ENCODE data around the gene NSMF.

The NSMF gene

DNA sequence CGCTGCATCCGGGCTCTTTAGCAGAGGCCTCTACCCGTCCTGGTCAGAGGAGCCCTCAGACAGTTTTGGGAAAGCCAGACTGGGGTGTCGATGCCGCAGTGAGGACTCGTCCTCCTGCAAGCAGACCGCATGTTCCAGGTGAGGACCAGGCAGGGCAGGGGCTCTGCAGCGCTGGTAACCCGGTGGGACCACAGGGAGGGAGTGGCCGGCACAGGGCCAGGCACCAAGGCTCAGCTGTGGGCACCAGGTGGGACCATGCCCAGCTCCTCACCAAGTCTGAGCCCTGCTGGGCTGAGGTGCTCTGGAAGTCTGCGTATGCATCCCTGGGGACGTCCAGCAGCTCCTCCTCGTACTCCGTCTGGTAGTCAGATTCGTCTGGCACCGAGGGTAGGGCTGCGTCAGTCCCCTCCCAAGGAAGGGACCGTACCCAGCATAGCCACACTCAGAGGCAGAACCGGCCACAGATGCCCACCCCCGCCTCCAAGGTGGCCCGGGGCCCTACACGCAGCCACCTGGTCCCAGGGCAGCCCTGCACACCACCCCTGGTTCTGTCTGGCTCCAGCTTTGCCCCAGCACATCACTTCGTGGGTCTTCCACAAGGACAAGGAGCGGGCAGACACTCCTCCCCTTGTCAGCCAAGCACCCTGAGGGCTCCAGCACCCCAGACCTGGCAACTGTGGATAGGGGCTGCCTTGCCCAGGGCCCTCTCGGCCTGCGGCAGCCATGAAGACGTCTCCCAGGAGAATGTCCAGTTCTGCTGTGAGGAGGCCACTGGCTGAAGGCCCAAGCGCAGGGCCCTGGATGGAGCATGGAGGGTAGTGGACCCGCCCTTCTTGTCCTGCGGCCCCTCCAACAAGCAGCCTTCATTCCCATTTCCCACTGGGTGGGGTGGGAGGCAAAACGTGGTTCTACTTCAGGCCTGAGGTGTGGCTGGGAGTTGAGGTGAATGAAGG is 1.5 kb upstream of the NSMF start:
- TF ChIP-seq GATA3 (IDR thresholded peaks at IDR 0.05; ENCODE audit: low read depth, low read length) = no peak
- no peak for TF ChIP-seq GATA2 (IDR thresholded peaks at IDR 0.05; ENCODE audit: low read depth, low read length)

DNA sequence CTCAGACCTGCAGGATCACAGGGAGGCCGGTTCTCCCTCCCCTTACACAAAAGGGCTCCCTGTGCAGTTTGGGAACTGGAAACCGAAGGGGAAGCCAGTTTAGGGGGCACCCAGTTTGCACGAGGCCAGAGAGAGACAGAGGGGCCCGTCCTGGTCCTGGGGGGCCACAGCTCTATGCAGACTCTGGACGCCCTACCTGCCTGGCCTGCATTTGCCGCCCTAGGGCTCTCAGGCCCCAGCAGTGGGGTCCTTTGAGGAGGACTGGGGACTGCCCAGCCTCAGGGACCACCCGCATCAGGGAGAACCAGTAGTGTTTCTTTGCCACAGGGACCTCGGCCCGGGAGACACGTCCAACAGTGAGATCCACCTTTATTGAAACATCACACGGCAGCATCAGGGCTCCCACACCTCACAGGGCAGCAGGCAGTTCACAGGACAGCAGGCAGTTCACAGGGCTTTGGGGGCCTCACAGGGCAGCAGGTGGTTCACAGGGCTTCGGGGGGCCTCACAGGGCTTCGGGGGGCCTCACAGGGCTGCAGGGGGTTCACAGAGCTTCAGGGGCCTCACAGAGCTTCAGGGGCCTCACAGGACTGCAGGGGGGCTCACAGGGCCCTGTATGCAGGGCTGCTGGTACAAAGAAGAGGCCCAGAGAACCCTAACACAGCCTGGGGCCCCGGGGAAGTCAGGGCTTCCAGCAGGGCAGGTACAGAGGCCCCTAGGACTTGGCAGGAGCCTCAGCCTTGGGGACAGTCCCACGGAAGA is 648 bp upstream of the NSMF start:
- TF ChIP-seq GATA2 (IDR thresholded peaks at IDR 0.05; ENCODE audit: low read depth, low read length) = no peak

DNA sequence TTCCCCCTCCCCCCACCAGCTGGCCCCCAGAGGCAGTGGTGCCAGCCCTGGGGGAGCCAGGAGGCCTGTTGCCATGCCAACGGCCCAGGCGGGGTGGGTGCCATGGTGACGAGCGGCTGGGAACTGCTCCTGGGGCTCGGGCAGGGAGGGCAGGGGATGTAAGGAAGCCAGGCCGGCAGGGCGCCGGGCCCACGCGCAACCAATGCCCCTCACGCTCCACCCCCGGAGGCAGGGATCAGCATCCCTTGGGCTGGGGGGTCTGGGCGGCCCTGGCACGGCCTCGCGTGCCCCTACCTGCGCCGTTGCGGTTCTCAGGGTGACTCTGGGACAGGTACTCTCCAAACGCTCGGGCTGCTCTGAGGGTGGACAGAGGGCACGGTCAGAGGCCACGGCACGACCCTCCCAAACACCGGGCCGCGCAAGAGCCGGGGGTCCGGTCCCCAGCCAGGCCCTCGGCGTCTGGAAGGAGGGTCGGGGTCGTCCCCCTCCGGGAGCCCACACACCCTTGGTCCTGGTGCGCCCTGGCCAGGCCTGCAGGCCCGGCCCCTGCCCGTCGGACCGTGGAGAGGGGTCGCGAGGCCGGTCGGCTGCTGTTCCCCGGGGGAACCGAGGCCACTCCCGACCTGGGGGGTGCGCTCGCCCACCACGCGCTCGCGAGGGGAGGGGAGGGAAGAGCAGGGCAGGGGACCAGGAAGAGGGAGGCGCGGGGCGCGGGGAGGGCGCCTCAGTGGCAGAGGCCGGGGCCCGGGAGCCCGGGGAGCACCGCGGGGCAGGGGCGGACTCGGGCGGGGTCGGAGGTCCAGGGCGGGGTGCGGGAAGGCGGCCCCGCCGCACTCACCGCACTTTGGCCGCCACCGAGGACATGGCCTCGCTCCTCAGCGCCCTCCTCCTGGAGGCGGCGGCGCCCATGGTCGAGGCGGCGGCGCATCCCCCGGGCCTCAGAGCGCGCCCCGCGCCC is 661 bp downstream of the NSMF start:
- TF ChIP-seq GATA3 (IDR thresholded peaks at IDR 0.05; ENCODE audit: low read depth, low read length) = no peak
- TF ChIP-seq GATA2 (IDR thresholded peaks at IDR 0.05; ENCODE audit: low read depth, low read length) = no peak

DNA sequence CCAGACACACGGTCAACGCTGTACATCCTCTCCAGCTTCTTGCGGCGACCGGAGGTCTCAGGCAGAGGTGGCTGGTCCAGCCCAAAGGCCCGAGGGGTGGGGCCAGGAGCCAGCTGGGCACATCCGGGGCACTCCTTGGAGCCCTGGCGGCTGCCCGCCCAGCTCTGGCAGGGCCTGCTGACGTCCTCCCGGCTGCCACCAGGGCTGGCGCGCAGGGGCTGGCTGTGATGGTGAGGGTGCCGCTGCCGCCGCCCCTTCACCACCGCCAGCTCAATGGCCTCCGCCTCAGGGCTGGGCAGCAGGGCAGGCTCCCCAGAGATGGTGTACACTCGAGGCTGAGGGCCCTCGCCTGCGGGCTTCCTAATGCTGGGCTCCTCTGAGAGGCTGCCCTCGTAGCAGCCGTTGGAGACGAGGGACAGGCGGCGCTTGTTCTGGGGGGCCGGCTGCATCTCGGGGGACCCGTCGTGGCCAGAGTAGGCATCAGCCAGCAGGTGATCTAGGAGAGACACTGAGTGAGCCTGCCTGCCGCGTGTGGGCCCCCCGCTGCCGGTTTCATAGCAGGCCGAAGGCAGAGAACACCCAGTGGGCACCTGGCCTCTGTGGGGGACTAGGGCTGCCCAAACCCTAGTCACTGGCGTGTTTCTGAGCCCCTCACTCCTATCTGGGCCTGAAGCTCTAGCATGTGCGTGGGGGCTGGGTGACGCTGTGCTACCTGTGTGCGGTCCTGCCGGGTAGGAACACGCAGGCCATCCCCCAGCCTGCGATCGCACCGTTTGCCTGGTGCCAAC is 1.5 kb downstream of the NSMF start:
- TF ChIP-seq GATA3 (IDR thresholded peaks at IDR 0.05; ENCODE audit: low read depth, low read length) = no peak
- no peak for TF ChIP-seq GATA2 (IDR thresholded peaks at IDR 0.05; ENCODE audit: low read depth, low read length)

DNA sequence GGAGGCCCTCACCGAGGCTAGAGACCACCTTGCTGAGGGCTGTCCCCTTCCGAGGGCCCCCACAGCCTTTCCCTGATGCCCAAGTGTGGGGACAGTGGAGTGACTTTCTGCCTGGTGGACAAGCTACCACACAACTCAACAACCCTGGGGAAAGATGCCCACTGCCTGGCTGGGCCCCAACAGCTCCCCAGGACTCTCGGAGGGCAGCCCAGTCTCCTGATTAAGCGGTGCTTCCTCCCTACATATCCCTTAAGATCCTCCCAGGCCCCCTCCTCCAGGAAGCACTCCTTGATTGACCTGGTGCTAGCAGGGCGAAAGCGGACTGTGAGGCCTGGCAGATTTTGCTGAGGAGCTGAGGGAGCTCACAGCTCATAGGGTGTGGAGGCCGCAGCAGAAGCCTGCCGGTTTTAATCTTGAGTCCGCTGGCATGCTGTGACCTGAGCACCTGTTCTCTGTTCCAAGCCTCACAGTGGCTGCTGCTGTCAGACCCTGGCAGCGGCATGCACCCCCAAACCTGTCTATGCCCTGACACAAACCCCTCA is 2.2 kb downstream of the NSMF start:
- no peak for TF ChIP-seq GATA3 (IDR thresholded peaks at IDR 0.05; ENCODE audit: low read depth, low read length)
- no peak for TF ChIP-seq GATA2 (IDR thresholded peaks at IDR 0.05; ENCODE audit: low read depth, low read length)

DNA sequence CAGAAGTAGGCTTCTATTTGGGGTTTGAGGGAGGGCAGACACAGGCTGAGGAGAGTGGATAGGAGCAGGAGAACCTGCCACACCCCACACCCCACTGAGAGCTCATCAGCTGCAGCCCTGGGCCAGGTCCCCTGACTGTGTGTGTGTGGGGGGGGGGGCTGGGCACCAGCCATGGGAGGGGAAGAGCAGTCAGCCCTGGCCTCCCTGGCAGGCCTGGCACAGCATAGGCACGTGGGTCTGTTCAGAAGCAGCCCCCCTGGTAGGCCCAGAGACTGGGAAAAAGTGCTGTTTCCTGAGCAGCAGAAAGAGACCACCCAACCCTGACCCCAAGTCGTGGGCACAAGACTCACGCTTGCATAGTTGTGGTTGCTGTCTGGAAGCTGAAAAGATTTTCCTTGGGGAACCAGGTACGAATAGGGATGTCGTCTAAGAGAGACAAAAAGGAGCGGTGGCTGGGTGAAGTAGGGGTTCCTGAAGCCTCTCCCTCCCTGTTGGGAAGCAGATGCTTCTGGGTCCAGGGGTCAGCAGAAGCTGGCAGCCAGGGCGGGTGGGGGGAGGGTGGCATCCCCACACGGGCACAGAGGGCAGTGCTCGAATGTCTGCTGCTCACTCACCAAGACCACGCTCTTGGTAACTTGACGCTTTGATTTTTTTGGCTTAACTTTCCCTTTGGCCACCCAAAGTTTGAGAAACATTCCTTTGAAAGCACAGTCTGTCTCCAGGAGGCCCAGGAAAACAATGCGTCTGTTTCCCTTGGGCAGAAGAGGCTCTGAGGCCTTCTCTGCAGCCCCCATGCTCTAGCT is 2.9 kb downstream of the NSMF start:
- TF ChIP-seq GATA3 (IDR thresholded peaks at IDR 0.05; ENCODE audit: low read depth, low read length) (no peak), GATA2 (IDR thresholded peaks at IDR 0.05; ENCODE audit: low read depth, low read length) (no peak)

DNA sequence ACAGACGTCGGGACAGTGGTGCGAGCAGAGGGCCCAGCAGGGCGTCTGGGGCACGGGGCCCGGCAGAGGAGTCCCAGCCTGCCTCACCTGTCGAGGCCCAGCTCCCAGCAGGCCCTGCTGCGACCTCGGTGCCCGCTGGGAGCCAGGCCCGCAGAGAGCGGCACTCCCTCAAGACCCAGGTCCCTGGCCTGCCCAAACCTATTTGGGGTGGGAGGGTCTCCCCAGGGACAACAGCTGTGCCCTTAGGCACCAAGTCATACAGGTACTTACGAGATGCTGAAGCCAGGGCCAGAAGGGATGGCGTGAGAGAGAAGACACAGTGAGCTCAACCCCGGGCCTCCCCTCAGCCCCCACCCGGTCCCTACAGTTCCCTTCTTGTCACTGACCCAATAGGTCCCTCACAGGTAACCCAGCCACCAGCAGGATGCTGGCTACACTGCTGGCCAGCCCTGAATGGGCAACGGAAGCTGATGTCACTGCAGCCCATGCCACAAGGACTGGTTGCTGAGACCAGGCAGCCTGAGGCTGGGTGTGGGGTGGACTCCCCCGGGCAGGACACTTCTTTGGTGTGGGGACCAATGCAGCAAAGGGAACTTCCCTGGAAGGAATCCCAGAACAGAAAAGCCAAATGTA is 3.7 kb downstream of the NSMF start:
- TF ChIP-seq GATA2 (IDR thresholded peaks at IDR 0.05; ENCODE audit: low read depth, low read length) (no peak), GATA3 (IDR thresholded peaks at IDR 0.05; ENCODE audit: low read depth, low read length) (no peak)

DNA sequence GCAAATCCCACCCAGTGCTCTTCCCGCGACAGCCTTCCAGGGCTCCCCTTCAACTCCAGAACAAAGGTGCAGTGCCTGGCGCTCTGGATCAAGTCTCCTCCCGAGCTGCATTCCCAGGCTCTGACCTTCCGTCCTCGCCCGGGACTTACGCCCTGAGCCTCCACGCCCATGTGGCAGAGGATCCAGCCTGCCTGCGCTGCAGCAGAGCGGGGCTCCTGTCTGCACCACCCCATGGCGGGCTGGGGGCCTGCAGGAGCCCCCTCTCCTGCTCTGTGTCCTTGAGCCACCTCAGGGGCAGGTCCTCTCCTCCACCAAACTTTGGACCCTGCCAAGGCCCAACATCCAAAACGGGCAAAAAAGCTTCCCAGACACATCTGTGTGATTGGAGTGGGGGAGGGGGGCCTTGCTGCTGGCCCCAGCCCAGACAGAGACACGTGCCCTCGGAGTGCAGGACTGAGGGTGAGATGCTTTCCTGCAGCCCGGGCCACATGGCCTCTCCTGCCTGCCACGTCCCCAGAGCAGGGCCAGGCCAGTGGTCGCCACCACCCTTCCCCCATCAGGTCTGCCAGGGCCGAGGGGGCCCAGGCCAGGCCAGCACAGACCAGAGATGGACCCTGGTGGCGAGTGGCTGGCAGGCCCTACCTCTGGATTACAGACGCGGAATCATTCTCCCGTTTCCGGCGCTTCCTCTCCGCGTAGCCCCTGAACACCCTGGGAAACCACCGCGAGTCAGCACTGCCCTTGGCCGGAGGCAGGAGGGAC is 4.4 kb downstream of the NSMF start:
- TF ChIP-seq GATA3 (IDR thresholded peaks at IDR 0.05; ENCODE audit: low read depth, low read length) = no peak
- no peak for TF ChIP-seq GATA2 (IDR thresholded peaks at IDR 0.05; ENCODE audit: low read depth, low read length)

DNA sequence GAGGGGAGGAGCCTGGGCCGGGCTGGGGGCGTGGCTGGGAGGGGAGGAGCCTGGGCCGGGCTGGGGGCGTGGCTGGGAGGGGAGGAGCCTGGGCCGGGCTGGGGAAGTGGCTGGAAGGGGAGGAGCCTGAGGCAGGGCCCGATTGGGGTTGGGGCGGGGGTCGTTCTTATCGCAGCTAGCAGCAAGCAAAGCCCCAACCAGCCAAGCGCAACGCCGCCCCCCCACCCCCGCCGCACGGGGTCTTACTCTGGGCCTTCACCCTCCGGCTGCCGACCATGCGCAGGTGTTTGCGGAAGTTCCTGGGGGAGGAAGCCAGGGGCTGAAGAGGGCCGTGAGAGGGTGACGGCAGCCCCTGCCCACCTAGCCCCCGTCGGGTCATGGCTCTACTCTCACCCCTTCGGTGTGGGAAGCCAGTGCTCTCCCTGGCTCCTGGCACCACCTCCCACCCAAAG is 5.0 kb downstream of the NSMF start:
- TF ChIP-seq GATA3 (IDR thresholded peaks at IDR 0.05; ENCODE audit: low read depth, low read length) (no peak), GATA2 (IDR thresholded peaks at IDR 0.05; ENCODE audit: low read depth, low read length) (no peak)

DNA sequence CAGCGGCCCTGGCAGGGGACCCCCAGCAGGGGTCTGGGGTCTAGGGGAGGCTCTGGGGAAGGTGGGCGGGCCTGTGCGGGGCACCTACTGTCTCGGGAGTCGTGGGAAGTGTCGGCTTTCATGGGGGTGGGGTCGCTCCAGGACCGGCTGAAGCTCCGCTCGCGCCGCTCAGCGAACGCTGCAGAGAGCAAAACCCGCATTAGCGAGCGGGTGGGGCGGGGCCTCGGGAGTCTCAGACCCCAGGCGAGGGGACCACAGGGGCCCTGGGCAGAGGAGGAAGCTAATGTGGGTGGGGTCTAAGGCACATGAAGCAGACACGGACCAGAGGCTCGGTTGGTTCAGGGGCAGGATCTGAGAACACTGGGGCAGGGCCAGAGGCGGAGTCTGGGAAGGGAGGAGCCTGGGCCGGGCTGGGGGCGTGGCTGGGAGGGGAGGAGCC is 5.5 kb downstream of the NSMF start:
- no peak for TF ChIP-seq GATA3 (IDR thresholded peaks at IDR 0.05; ENCODE audit: low read depth, low read length)
- TF ChIP-seq GATA2 (IDR thresholded peaks at IDR 0.05; ENCODE audit: low read depth, low read length) = no peak
